Naive thymus-derived CD4-positive, alpha-beta T cell (primary cell): ENCODE data around the gene MCM5. TPM values are rescaled to one million over a fixed set of nuclear protein-coding genes. Genes with fewer than 3 reads are reported as not detected.
"Not testable (repeated sequence)": the region's sequence is repeated elsewhere in the genome, so short reads cannot be mapped to it uniquely, and the experiment has no call there.

Source experiments
- ATAC-seq: fragments of 150-1000 bp; cut with Tn5 transposase; 2 replicates; pipeline ENCODE4 v1.10.0; 2021; ENCODE audit warnings: mild to moderate bottlenecking, moderate library complexity
- CTCF ChIA-PET: fragments of 350-600 bp; sonication (Branson Sonifier 250); formaldehyde crosslinking; loops from one replicate; lab custom pipeline; 2021; ENCODE audit warnings: antibody characterized with exemption; lab: Charles Lee
- POLR2A ChIA-PET: fragments of 350-600 bp; sonication (Branson Sonifier 250); formaldehyde crosslinking; loops from one replicate; lab custom pipeline; 2021; ENCODE audit warnings: antibody characterized with exemption, inconsistent platforms; lab: Charles Lee
- DNase-seq, 9 donors: peaks; one replicate each; pipeline versions ENCODE4 v3.0.0 to v3.0.0-alpha.2; 2020 to 2022; ENCODE audit warnings: mixed read lengths in 1 of 9
- H3K27ac ChIP-seq: one replicate; pipeline ENCODE4 v1.7.0; 2013; ENCODE audit warnings: mild to moderate bottlenecking, low read depth, low read length, moderate library complexity
- H3K27me3 ChIP-seq, 2 donors: one replicate each; pipeline ENCODE4 v1.7.0; 2013; ENCODE audit warnings: low read length in 2 of 2, mild to moderate bottlenecking in 2 of 2, moderate library complexity in 2 of 2; ENCODE audit not compliant: control insufficient read depth in 2 of 2, insufficient read depth in 2 of 2
- H3K36me3 ChIP-seq, 3 experiments: 1 replicate in 2 of 3; 2 replicates in 1 of 3; pipeline ENCODE4 v1.7.0; 2013; ENCODE audit warnings: low read length in 3 of 3, mild to moderate bottlenecking in 3 of 3, moderate library complexity in 1 of 3; ENCODE audit not compliant: insufficient read depth in 3 of 3, control insufficient read depth in 2 of 3
- H3K4me1 ChIP-seq, 2 donors: one replicate each; pipeline ENCODE4 v1.7.0; 2013; ENCODE audit warnings: low read length in 2 of 2, mild to moderate bottlenecking in 2 of 2, moderate library complexity in 1 of 2; ENCODE audit not compliant: control insufficient read depth in 2 of 2, insufficient read depth in 2 of 2
- H3K4me3 ChIP-seq: 2 replicates; pipeline ENCODE4 v1.7.0; 2013; ENCODE audit warnings: mild to moderate bottlenecking, low read length
- H3K9me3 ChIP-seq, 3 experiments: 1 replicate in 2 of 3; 2 replicates in 1 of 3; pipeline ENCODE4 v1.7.0; 2013; ENCODE audit warnings: low read length in 3 of 3; ENCODE audit not compliant: control insufficient read depth in 2 of 3
- H3K27ac Mint-ChIP-seq, 9 donors: one replicate each; pipeline ENCODE4 v1.8.0; 2020 to 2022; ENCODE audit warnings: mixed read lengths in 9 of 9, mild to moderate bottlenecking in 8 of 9, moderate library complexity in 5 of 9, inconsistent platforms in 2 of 9
- H3K27me3 Mint-ChIP-seq, 5 donors: one replicate each; pipeline ENCODE4 v1.8.0; 2021 to 2022; ENCODE audit warnings: mixed read lengths in 5 of 5, mild to moderate bottlenecking in 1 of 5
- H3K36me3 Mint-ChIP-seq, 5 donors: one replicate each; pipeline ENCODE4 v1.8.0; 2020 to 2022; ENCODE audit warnings: mixed read lengths in 5 of 5, mild to moderate bottlenecking in 3 of 5, inconsistent platforms in 1 of 5
- H3K4me1 Mint-ChIP-seq, 7 donors: one replicate each; pipeline ENCODE4 v1.8.0; 2020 to 2022; ENCODE audit warnings: mixed read lengths in 7 of 7, mild to moderate bottlenecking in 3 of 7, inconsistent platforms in 1 of 7
- H3K4me3 Mint-ChIP-seq, 10 donors: one replicate each; pipeline ENCODE4 v1.8.0; 2020 to 2022; ENCODE audit warnings: mild to moderate bottlenecking in 10 of 10, mixed read lengths in 10 of 10, moderate library complexity in 6 of 10, inconsistent platforms in 2 of 10
- H3K9me3 Mint-ChIP-seq, 11 donors: one replicate each; pipeline ENCODE4 v1.8.0; 2020 to 2022; ENCODE audit warnings: mixed read lengths in 11 of 11, mild to moderate bottlenecking in 4 of 11, inconsistent platforms in 1 of 11, moderate library complexity in 1 of 11
- intact Hi-C, 2 donors: fragments of 100-400 bp; cut with micrococcal nuclease; formaldehyde crosslinking; loops; one replicate each; pipeline ENCODE4 v1.15.1; 2023
- polyA plus RNA-seq, 2 donors: library from polyadenylated mRNA; unstranded; fragments of 300-500 nt; fragmentation: Illumina TruSeq; gene quantifications; one replicate each; pipeline ENCODE4 v1.2.3, GENCODE V29; 2021
- total RNA-seq, 6 experiments: library from RNA in 5 of 6; stranded (reverse) in 5 of 6; gene quantifications; 1 replicate in 5 of 6; 2 replicates in 1 of 6; pipeline ENCODE4 v1.2.3 and lab custom pipeline; 2021 to 2026

The MCM5 gene
- total and polyA plus RNA-seq, 7 experiments from 2014 or later, result 19.7 to 208 (median 37.3) TPM

DNA sequence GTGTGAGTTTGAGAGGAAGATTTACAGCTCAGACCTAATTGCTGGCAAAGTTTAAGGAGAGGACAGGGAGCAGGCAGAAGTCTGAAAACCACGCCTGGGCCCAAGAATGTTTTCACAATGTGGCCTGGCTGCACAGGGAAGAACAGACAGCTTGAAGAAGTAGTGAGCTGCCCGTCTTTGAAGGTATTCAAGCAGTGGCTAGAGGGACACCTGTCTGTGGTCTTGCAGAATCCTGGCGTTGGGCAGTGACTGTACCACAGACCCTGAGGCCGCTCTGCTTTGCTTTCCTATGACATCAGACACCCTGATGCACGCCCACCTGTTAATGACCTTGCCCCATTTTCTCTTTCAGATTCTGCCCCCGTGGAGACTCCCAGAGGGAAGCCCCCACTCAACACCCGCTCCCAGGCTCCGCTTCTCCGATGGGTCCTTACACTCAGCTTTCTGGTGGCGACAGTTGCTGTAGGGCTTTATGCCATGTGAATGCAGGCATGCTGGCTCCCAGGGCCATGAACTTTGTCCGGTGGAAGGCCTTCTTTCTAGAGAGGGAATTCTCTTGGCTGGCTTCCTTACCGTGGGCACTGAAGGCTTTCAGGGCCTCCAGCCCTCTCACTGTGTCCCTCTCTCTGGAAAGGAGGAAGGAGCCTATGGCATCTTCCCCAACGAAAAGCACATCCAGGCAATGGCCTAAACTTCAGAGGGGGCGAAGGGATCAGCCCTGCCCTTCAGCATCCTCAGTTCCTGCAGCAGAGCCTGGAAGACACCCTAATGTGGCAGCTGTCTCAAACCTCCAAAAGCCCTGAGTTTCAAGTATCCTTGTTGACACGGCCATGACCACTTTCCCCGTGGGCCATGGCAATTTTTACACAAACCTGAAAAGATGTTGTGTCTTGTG, 6.6 kb upstream of the MCM5 start:
- Histone ChIP-seq H3K9me3 (no peaks in the 10 kb centered on the region), H3K27ac (no peak overlapping the region), H3K4me3 (no peak overlapping the region), H3K4me1 (no peaks in the 10 kb centered on the region), H3K36me3 (no peaks in the 10 kb centered on the region), H3K27me3 (no peaks in the 10 kb centered on the region)
- no peak for ATAC-seq
- Mint-ChIP-seq H3K27me3 (peaks cover 0 to 4% (median 3%) of the 10 kb centered on the region in 5 donors), H3K36me3 (no peaks in the 10 kb centered on the region), H3K4me3 (no peak overlapping the region), H3K9me3 (no peaks in the 10 kb centered on the region), H3K27ac (no peak overlapping the region), H3K4me1 (peaks cover 0 to 9% (median 0%) of the 10 kb centered on the region in 7 donors)
- DNase-seq, result no peak
- intact Hi-C loops, result no loop called here
- CTCF ChIA-PET, result no interaction called here
- POLR2A ChIA-PET, result no interaction called here

DNA sequence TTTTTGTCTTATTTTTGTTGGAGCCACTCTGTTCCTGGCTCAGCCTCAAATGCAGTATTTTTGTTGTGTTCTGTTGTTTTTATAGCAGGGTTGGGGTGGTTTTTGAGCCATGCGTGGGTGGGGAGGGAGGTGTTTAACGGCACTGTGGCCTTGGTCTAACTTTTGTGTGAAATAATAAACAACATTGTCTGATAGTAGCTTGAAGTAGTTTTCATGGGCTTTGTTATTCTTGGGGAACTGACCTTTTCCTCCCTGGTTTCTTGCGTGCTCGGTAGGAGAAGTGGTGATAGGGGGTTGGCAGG, 6.0 kb upstream of the MCM5 start:
- POLR2A ChIA-PET, result no interaction called here
- Histone ChIP-seq H3K27me3 (no peaks in the 10 kb centered on the region), H3K36me3 (no peaks in the 10 kb centered on the region), H3K4me1 (no peaks in the 10 kb centered on the region), H3K9me3 (no peaks in the 10 kb centered on the region), H3K4me3 (no peak overlapping the region), H3K27ac (no peak overlapping the region)
- H3K27ac Mint-ChIP-seq, result no peak overlapping the region
- ATAC-seq, result no peak
- H3K27me3 Mint-ChIP-seq, result peaks cover 0 to 3% (median under 1%) of the 10 kb centered on the region in 5 donors
- CTCF ChIA-PET, result no interaction called here
- no peak overlapping the region for H3K4me3 Mint-ChIP-seq
- H3K9me3 Mint-ChIP-seq, result no peaks in the 10 kb centered on the region
- H3K4me1 Mint-ChIP-seq, result peaks cover 0 to 9% (median 0%) of the 10 kb centered on the region in 7 donors
- no peak for DNase-seq
- no peaks in the 10 kb centered on the region for H3K36me3 Mint-ChIP-seq
- intact Hi-C loops, result no loop called here

DNA sequence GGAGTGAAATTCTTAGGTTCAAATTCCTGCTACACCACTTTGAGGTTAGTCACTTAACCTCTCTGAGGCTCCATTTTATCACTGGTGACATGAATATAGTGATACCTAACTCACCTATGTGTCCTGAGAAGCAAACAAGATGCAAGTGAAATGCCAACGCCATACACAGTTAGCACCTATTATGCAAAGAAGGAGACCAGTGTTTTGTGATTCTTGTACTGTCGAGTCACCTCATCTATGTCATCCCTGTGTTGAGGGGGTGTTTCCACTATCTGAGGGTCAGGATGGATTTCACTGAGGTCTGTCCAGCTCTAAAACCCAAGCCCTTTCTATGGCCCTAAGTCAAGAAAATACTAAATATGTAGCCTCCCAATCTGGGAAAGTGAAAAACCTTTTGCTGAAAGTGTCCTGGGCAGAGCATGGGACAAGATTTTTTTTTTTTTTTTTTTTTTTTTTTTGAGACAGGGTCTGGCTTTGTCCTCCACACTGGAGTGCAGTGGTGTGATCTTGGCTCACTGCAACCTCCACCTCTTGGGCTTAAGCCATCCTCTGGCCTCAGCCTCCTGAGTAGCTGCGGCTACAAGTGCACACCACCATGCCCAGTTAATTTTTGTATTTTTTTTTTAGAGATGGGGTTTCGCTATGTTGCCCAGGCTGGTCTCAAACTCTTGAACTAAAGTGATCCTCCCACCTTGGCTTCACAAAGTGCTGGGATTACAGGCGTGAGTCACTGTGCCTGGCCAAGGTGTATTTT, 5.0 kb upstream of the MCM5 start:
- no peaks in the 10 kb centered on the region for H3K27me3 ChIP-seq
- no peak overlapping the region for H3K27ac ChIP-seq
- peaks cover 4 to 5% of the 10 kb centered on the region in 2 donors for H3K4me1 ChIP-seq
- no peaks in the 10 kb centered on the region for H3K36me3 ChIP-seq
- CTCF ChIA-PET, result interaction anchor here (0.6 kb wide), 1 partner anchor 19 kb away, joined by 3 read pairs; no protein-coding TSS in a partner anchor
- no peaks in the 10 kb centered on the region for H3K9me3 ChIP-seq
- DNase-seq (no peak), ATAC-seq (no peak)
- no peak overlapping the region for H3K4me3 Mint-ChIP-seq
- H3K27ac Mint-ChIP-seq, result no peak overlapping the region
- POLR2A ChIA-PET, result no interaction called here
- H3K4me1 Mint-ChIP-seq, result peaks cover 0 to 13% (median 7%) of the 10 kb centered on the region in 7 donors
- intact Hi-C loops, result no loop called here
- H3K36me3 Mint-ChIP-seq, result peaks cover 0 to 1% (median 0%) of the 10 kb centered on the region in 5 donors
- no peak overlapping the region for H3K4me3 ChIP-seq
- H3K27me3 Mint-ChIP-seq, result no peaks in the 10 kb centered on the region
- H3K9me3 Mint-ChIP-seq, result peaks cover 0 to 7% (median 0%) of the 10 kb centered on the region in 11 donors

DNA sequence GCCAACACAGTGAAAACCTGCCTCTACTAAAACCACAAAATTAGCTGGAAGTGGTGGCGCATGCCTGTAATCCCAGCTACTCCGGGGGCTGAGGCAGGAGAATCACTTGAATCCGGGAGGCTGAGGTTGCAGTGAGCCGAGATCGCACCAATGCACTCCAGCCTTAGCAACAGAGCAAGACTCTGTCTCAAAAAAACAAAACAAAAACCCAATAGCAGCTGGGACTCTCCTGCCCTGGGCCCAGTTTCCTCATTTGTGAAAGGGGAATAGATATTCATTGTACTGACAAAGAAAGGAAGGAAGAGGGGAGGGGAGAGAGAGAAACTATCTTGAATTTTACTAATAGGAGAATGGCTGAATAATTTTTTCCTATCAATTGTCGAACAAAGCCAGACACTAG, 3.3 kb upstream of the MCM5 start:
- DNase-seq, H3K36me3 Mint-ChIP-seq, CTCF ChIA-PET, H3K27me3 Mint-ChIP-seq, H3K27me3 ChIP-seq, H3K27ac ChIP-seq, ATAC-seq, H3K4me1 ChIP-seq, H3K36me3 ChIP-seq, POLR2A ChIA-PET, H3K4me3 ChIP-seq, H3K4me3 Mint-ChIP-seq, intact Hi-C loops, H3K9me3 Mint-ChIP-seq, H3K9me3 ChIP-seq: not testable (repeated sequence)
- H3K4me1 Mint-ChIP-seq, result peaks cover 9 to 23% (median 17%) of the 10 kb centered on the region in 7 donors
- peak overlapping the region in 1 of 9 donors; percentile 51 for H3K27ac Mint-ChIP-seq

DNA sequence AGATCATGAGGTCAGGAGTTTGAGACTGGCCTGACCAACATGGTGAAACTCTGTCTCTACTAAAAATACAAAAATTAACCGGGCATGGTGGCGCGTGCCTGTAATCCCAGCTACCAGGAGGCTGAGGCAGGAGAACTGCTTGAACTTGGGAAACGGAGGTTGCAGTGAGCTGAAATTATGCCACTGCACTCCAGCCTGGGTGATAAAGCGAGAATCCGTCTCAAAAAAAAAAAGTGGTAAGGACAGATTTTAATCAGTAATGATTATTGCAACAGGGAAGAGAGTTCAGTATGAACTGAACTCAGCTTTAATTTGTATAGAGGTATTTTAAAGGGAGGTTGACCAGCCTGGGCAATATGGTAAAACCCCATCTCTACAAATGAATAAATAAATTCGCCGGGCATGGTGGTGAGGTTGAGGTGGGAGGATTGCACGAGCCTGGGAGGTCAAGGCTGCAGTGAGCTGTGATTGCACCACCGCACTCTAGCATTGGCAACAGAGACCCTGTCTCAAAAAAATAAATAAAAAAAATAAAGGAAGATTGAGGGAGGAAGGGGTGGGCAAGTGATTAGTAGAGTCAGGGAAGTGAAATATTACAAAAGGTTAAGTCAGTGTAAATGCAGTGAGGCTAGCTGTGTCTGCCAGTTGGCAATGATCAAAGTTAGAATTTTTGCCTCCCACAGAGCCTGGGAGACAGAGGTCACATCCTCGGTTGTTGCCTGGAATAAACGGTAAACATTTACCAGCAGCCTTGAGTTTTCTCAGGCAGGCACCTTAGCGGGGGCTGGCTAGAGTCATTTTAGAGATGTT, 2.6 kb upstream of the MCM5 start:
- Histone ChIP-seq H3K9me3 (no peaks in the 10 kb centered on the region), H3K4me3 (no peak overlapping the region), H3K36me3 (no peaks in the 10 kb centered on the region), H3K27me3 (no peaks in the 10 kb centered on the region), H3K4me1 (peaks cover 5 to 7% of the 10 kb centered on the region in 2 donors), H3K27ac (no peak overlapping the region)
- peaks cover 0 to 12% (median 8%) of the 10 kb centered on the region in 5 donors for H3K36me3 Mint-ChIP-seq
- intact Hi-C loops, result no loop called here
- DNase-seq (no peak), ATAC-seq (no peak)
- ChIA-PET POLR2A (no interaction called here), CTCF (interaction anchor here (0.7 kb wide), 1 partner anchor 56 kb away, joined by 4 read pairs; no protein-coding TSS in a partner anchor)
- peaks cover 10 to 26% (median 19%) of the 10 kb centered on the region in 7 donors for H3K4me1 Mint-ChIP-seq
- H3K27ac Mint-ChIP-seq, result peak overlapping the region in 1 of 9 donors; percentile 21
- H3K9me3 Mint-ChIP-seq, result peaks cover 0 to 7% (median 0%) of the 10 kb centered on the region in 11 donors
- no peaks in the 10 kb centered on the region for H3K27me3 Mint-ChIP-seq
- peak overlapping the region in 1 of 10 donors; percentile 21 for H3K4me3 Mint-ChIP-seq

DNA sequence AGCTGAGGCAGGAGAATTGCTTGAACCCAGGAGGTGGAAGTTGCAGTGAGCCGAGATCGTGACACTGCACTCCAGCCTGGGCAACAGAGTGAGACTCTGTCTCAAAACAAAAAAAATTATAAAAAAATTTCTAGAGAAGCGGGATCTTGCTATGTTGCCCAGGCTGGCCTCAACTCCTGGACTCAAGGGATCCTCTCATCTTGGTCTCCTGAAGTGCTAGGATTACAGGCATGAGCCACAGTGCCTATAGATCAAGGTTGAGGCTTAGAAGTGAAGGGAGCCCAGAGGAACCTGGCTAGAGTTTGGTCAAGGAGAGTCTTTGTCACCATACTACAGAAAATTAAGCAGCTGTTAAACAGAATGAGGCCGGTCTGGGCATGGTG, 1.4 kb upstream of the MCM5 start:
- DNase-seq (no peak), ATAC-seq (no peak)
- Mint-ChIP-seq H3K4me3 (peak overlapping the region; percentile 53 to 99 (median 96)), H3K36me3 (peaks cover 0 to 14% (median 10%) of the 10 kb centered on the region in 5 donors), H3K4me1 (peaks cover 16 to 31% (median 19%) of the 10 kb centered on the region in 7 donors), H3K27me3 (no peaks in the 10 kb centered on the region), H3K27ac (peak overlapping the region in 8 of 9 donors; percentile 9 to 99 (median 85)), H3K9me3 (peaks cover 0 to 7% (median 0%) of the 10 kb centered on the region in 11 donors)
- CTCF ChIA-PET, result no interaction called here
- no peak overlapping the region for H3K4me3 ChIP-seq
- no peaks in the 10 kb centered on the region for H3K27me3 ChIP-seq
- H3K4me1 ChIP-seq, result peaks cover 5 to 7% of the 10 kb centered on the region in 2 donors
- no peak overlapping the region for H3K27ac ChIP-seq
- peaks cover 0 to 12% (median 0%) of the 10 kb centered on the region in 3 experiments for H3K36me3 ChIP-seq
- POLR2A ChIA-PET, result interaction anchor here (0.6 to 1.0 kb wide), 2 partner anchors 11 to 17 kb away, joined by 3 to 6 read pairs; no protein-coding TSS in a partner anchor
- no peaks in the 10 kb centered on the region for H3K9me3 ChIP-seq
- intact Hi-C loops, result loop anchor here in 1 of 2 donors (2.0 kb wide), 1 partner anchor 142 kb away; the partner anchor contains the start of gene HMGXB4
